Neural cell (in vitro differentiated cells): ENCODE data around the gene GDI1. TPM values are rescaled to one million over a fixed set of nuclear protein-coding genes. Genes with fewer than 3 reads are reported as not detected.
A peak's percentile ranks its signal among the peaks of the same experiment; 100 is the strongest.

Experiments used
- H2AFZ ChIP-seq: fragments of 200-600, 300-800 bp; sonication (generic), shearing (Covaris generic); 2 replicates; pipeline ENCODE4 v1.6.0; 2014; ENCODE audit warnings: low read depth, mild to moderate bottlenecking, antibody characterized with exemption, low read length, moderate library complexity
- H3F3A ChIP-seq: fragments of 200-600 bp; shearing (Covaris generic); 2 replicates; pipeline ENCODE4 v1.6.1; 2016; ENCODE audit warnings: mild to moderate bottlenecking, moderate library complexity, mixed read lengths, antibody characterized with exemption, low read length; ENCODE audit not compliant: insufficient read depth, poor library complexity, severe bottlenecking
- H3K27ac ChIP-seq: fragments of 200-600, 300-800 bp; sonication (generic), shearing (Covaris generic); 2 replicates; pipeline ENCODE4 v1.5.1; 2014; ENCODE audit warnings: mild to moderate bottlenecking, low read length, moderate library complexity
- H3K27me3 ChIP-seq: fragments of 300-800, 200-600 bp; sonication (generic), shearing (Covaris generic); 2 replicates; pipeline ENCODE4 v1.6.0; 2014; ENCODE audit warnings: mild to moderate bottlenecking, low read depth, low read length, moderate library complexity; ENCODE audit not compliant: insufficient read depth
- H3K36me3 ChIP-seq: fragments of 300-800, 200-600 bp; sonication (generic), shearing (Covaris generic); 2 replicates; pipeline ENCODE4 v1.5.1; 2014; ENCODE audit warnings: mild to moderate bottlenecking, antibody characterized with exemption, low read length, moderate library complexity; ENCODE audit not compliant: insufficient read depth
- H3K4me2 ChIP-seq: fragments of 300-800, 200-600 bp; sonication (generic), shearing (Covaris generic); 2 replicates; pipeline ENCODE4 v1.6.0; 2014; ENCODE audit warnings: mild to moderate bottlenecking, low read length
- H3K4me3 ChIP-seq: fragments of 300-800, 200-600 bp; sonication (generic), shearing (Covaris generic); 2 replicates; pipeline ENCODE4 v1.5.1; 2014; ENCODE audit warnings: mild to moderate bottlenecking, low read length, moderate library complexity
- H3K79me2 ChIP-seq: fragments of 200-600 bp; shearing (Covaris generic); replicated peaks from 2 replicates; pipeline ENCODE4 v1.6.0; 2014; ENCODE audit warnings: mild to moderate bottlenecking, low read length, moderate library complexity; ENCODE audit not compliant: insufficient read depth
- H3K9ac ChIP-seq: fragments of 300-800, 200-600 bp; sonication (generic), shearing (Covaris generic); 2 replicates; pipeline ENCODE4 v1.6.1; 2016; ENCODE audit warnings: mild to moderate bottlenecking, low read length, mixed read lengths
- H3K9me2 ChIP-seq: fragments of 200-600 bp; shearing (Covaris generic); 2 replicates; pipeline ENCODE4 v1.6.1; 2016; ENCODE audit warnings: mild to moderate bottlenecking, low read length, mixed read lengths; ENCODE audit not compliant: insufficient read depth
- H3K9me3 ChIP-seq: fragments of 200-600, 300-800 bp; sonication (generic), shearing (Covaris generic); 2 replicates; pipeline ENCODE4 v1.6.1; 2016; ENCODE audit warnings: mild to moderate bottlenecking, mixed run types, low read length, moderate library complexity, mixed read lengths
- H4K20me1 ChIP-seq: fragments of 200-600 bp; shearing (Covaris generic); 2 replicates; pipeline ENCODE4 v1.6.1; 2016; ENCODE audit warnings: mild to moderate bottlenecking, mixed run types; ENCODE audit not compliant: insufficient read depth
- EP300 ChIP-seq: fragments of 450-650 bp; conservative IDR thresholded peaks from 2 replicates; pipeline ENCODE4 v1.6.1; 2014; ENCODE audit warnings: antibody characterized with exemption, mild to moderate bottlenecking, moderate library complexity; ENCODE audit not compliant: poor library complexity, severe bottlenecking
- EZH2 ChIP-seq: fragments of 200-600, 300-800 bp; shearing (Covaris generic), sonication (generic); IDR thresholded peaks from 2 replicates; pipeline ENCODE4 v1.6.1; 2014; ENCODE audit warnings: antibody characterized with exemption, low read length, borderline replicate concordance, mild to moderate bottlenecking; ENCODE audit not compliant: insufficient read depth, poor library complexity, severe bottlenecking
- MXI1 ChIP-seq: fragments of 450-650 bp; conservative IDR thresholded peaks from 2 replicates; pipeline ENCODE4 v1.6.1; 2014; ENCODE audit warnings: antibody characterized with exemption, mild to moderate bottlenecking; ENCODE audit not compliant: poor library complexity, severe bottlenecking
- POLR2AphosphoS5 ChIP-seq: IDR thresholded peaks from 2 replicates; pipeline ENCODE4 v1.6.1; 2012
- RAD21 ChIP-seq: fragments of 450-650 bp; conservative IDR thresholded peaks from 2 replicates; pipeline ENCODE4 v1.6.1; 2014; ENCODE audit warnings: antibody characterized with exemption, mild to moderate bottlenecking, moderate library complexity
- SMC3 ChIP-seq: fragments of 450-650 bp; conservative IDR thresholded peaks from 2 replicates; pipeline ENCODE4 v1.6.1; 2014; ENCODE audit warnings: antibody characterized with exemption, mild to moderate bottlenecking, moderate library complexity; ENCODE audit not compliant: poor library complexity
- TAF1 ChIP-seq: IDR thresholded peaks from 2 replicates; pipeline ENCODE4 v1.6.1; 2012; ENCODE audit warnings: low read depth
- polyA plus RNA-seq: library from polyadenylated mRNA; depleted of rRNA; stranded (reverse); fragments of >200 nt; gene quantifications from 2 replicates; pipeline ENCODE4 v1.2.3, GENCODE V29; 2014
- TF ChIP-seq, protein P1 (sequence below): fragments of 450-650 bp; IDR thresholded peaks from 2 replicates; pipeline ENCODE4 v1.5.1; 2014; ENCODE audit warnings: antibody characterized with exemption, mild to moderate bottlenecking, moderate library complexity; ENCODE audit not compliant: poor library complexity, severe bottlenecking
- TF ChIP-seq, protein P2 (sequence below): IDR thresholded peaks from 2 replicates; pipeline ENCODE4 v1.6.1; 2012; ENCODE audit warnings: borderline replicate concordance

The GDI1 gene
- polyA plus RNA-seq, 1 donor from 2014 or later, result 370 TPM

DNA sequence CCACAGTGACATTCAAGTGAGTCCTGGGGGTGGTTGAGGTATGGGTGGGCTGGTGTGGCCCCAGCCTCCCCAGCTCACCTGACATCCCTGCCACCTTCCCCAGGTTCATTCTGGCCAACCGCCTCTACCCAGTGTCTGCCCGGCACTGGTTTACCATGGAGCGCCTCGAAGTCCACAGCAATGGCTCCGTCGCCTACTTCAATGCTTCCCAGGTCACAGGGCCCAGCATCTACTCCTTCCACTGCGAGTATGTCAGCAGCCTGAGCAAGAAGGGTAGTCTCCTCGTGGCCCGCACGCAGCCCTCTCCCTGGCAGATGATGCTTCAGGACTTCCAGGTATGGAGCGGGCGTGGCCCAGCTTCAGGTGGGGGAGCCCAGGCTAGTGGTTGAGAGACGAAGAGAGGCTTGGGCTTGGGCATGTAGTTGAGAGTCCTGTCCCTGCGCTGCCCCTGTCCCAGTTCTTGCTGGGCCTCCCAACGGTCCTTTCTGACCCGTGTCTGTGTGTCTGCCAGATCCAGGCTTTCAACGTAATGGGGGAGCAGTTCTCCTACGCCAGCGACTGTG, 1.7 kb upstream of the GDI1 start:
- H3K4me2 ChIP-seq, result no peak overlapping the region
- H3K36me3 ChIP-seq, result no peaks in the 10 kb centered on the region
- H3K79me2 ChIP-seq, result peaks cover 20% of the 10 kb centered on the region
- H4K20me1 ChIP-seq, result no peaks in the 10 kb centered on the region
- no peaks in the 10 kb centered on the region for H3K9me2 ChIP-seq
- no peaks in the 10 kb centered on the region for H3K27me3 ChIP-seq
- H3F3A ChIP-seq, result no peaks in the 10 kb centered on the region
- H3K9ac ChIP-seq, result no peak overlapping the region
- H3K9me3 ChIP-seq, result no peaks in the 10 kb centered on the region
- TF ChIP-seq RAD21, result no peak
- TF ChIP-seq EP300, result no peak
- no peak for TF ChIP-seq EZH2
- TF ChIP-seq MXI1, result no peak
- TF ChIP-seq, protein P1, sequence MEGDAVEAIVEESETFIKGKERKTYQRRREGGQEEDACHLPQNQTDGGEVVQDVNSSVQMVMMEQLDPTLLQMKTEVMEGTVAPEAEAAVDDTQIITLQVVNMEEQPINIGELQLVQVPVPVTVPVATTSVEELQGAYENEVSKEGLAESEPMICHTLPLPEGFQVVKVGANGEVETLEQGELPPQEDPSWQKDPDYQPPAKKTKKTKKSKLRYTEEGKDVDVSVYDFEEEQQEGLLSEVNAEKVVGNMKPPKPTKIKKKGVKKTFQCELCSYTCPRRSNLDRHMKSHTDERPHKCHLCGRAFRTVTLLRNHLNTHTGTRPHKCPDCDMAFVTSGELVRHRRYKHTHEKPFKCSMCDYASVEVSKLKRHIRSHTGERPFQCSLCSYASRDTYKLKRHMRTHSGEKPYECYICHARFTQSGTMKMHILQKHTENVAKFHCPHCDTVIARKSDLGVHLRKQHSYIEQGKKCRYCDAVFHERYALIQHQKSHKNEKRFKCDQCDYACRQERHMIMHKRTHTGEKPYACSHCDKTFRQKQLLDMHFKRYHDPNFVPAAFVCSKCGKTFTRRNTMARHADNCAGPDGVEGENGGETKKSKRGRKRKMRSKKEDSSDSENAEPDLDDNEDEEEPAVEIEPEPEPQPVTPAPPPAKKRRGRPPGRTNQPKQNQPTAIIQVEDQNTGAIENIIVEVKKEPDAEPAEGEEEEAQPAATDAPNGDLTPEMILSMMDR, result no peak
- no peak for TF ChIP-seq SMC3
- TF ChIP-seq POLR2AphosphoS5, result no peak
- TF ChIP-seq TAF1, result no peak
- TF ChIP-seq, protein P2, sequence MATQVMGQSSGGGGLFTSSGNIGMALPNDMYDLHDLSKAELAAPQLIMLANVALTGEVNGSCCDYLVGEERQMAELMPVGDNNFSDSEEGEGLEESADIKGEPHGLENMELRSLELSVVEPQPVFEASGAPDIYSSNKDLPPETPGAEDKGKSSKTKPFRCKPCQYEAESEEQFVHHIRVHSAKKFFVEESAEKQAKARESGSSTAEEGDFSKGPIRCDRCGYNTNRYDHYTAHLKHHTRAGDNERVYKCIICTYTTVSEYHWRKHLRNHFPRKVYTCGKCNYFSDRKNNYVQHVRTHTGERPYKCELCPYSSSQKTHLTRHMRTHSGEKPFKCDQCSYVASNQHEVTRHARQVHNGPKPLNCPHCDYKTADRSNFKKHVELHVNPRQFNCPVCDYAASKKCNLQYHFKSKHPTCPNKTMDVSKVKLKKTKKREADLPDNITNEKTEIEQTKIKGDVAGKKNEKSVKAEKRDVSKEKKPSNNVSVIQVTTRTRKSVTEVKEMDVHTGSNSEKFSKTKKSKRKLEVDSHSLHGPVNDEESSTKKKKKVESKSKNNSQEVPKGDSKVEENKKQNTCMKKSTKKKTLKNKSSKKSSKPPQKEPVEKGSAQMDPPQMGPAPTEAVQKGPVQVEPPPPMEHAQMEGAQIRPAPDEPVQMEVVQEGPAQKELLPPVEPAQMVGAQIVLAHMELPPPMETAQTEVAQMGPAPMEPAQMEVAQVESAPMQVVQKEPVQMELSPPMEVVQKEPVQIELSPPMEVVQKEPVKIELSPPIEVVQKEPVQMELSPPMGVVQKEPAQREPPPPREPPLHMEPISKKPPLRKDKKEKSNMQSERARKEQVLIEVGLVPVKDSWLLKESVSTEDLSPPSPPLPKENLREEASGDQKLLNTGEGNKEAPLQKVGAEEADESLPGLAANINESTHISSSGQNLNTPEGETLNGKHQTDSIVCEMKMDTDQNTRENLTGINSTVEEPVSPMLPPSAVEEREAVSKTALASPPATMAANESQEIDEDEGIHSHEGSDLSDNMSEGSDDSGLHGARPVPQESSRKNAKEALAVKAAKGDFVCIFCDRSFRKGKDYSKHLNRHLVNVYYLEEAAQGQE, result no peak
- no peak overlapping the region for H3K4me3 ChIP-seq
- H3K27ac ChIP-seq, result peak overlapping the region; percentile 85
- no peak overlapping the region for H2AFZ ChIP-seq

DNA sequence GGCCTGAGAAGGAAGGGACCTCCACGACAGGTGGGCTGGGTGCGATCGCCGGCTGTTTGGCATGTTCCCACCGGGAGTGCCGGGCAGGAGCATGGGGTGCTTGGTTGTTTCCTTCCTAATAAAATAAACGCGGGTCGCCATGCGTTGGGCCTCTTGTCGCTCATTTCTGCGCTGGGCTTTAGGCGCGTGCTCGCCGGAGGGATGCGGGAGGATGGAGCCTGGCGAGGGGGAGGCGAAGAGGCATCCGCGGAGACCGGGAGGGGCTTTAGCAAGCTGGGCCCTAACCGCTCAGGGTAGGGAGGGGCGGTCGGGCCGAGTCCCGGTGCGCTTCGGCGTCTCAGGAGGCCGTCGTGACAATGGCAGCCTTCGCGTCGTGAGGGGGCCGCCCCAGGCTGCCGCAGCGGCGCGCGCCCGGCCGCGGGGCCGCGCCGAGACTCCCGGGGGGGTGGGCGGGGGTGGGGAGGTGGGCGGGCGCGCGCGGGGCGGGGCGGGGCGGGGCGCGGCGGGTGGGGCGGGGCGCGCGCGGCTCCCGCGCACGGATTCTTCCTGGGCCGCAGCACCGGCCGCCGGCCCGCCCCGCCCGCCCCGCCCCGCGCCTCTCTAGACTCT, 476 bp upstream of the GDI1 start:
- Histone ChIP-seq H4K20me1 (no peaks in the 10 kb centered on the region), H2AFZ (no peak overlapping the region), H3K27ac (peak overlapping the region; percentile 85), H3K36me3 (no peaks in the 10 kb centered on the region), H3K27me3 (no peaks in the 10 kb centered on the region), H3K9ac (peak overlapping the region; percentile 87), H3K79me2 (peaks cover 20% of the 10 kb centered on the region), H3K4me2 (no peak overlapping the region), H3F3A (no peaks in the 10 kb centered on the region), H3K4me3 (peak overlapping the region; percentile 59), H3K9me3 (no peaks in the 10 kb centered on the region), H3K9me2 (no peaks in the 10 kb centered on the region)
- TF ChIP-seq SMC3, result no peak
- TF ChIP-seq EP300, result no peak
- TF ChIP-seq MXI1, result peak; percentile 30
- TF ChIP-seq POLR2AphosphoS5, result peak; percentile 74
- TF ChIP-seq EZH2, result no peak
- TF ChIP-seq TAF1, result no peak
- TF ChIP-seq, protein P1, result no peak
- TF ChIP-seq, protein P2, result no peak
- TF ChIP-seq RAD21, result no peak
